Activated CD4-positive, CD25-positive, alpha-beta regulatory T cell treated with anti-CD3 and anti-CD28 coated beads, Interleukin-2, amount 50 U/mL, for 16 hours (primary cell): ENCODE results near the gene BIRC7.

Experiments
- DNase-seq: peaks from one replicate; pipeline ENCODE4 v3.0.0-alpha.2; 2020; ENCODE audit warnings: low read depth, low spot score

The BIRC7 gene

GRCh38 chr20:63225082-63225454, 10.6 kb upstream of the BIRC7 start:
- no peak for DNase-seq

GRCh38 chr20:63226042-63226943, 9.4 kb upstream of the BIRC7 start:
- no peak for DNase-seq

- DNase-seq = no peak
Measured at GRCh38 chr20:63227260-63227659, 8.4 kb upstream of the BIRC7 start.

- DNase-seq = no peak
Measured at GRCh38 chr20:63228806-63229205, 6.9 kb upstream of the BIRC7 start.

DNA sequence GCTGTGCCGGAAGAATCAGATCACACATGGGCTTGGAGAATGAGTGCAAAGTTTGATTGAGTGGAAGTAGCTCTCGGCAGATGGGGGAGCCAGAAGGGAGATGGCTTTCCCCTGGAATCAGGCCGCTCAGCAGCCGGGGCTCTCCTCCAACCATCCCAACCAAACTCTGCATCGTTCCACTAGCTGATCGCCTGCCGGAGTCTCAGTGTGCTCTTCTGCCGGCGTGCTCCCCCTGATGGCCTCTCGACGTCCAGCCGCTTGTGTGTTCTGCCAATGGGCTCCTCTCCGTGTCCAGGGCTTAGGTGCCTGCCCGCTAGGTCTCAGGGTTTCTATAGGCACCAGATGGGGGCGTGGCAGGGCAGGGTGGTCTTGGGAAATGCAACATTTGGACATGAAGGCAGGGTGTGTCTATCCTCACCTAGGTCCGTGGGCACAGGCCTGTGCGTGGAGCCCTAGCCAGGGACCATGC, 4.9 kb upstream of the BIRC7 start:
- no peak for DNase-seq

DNA sequence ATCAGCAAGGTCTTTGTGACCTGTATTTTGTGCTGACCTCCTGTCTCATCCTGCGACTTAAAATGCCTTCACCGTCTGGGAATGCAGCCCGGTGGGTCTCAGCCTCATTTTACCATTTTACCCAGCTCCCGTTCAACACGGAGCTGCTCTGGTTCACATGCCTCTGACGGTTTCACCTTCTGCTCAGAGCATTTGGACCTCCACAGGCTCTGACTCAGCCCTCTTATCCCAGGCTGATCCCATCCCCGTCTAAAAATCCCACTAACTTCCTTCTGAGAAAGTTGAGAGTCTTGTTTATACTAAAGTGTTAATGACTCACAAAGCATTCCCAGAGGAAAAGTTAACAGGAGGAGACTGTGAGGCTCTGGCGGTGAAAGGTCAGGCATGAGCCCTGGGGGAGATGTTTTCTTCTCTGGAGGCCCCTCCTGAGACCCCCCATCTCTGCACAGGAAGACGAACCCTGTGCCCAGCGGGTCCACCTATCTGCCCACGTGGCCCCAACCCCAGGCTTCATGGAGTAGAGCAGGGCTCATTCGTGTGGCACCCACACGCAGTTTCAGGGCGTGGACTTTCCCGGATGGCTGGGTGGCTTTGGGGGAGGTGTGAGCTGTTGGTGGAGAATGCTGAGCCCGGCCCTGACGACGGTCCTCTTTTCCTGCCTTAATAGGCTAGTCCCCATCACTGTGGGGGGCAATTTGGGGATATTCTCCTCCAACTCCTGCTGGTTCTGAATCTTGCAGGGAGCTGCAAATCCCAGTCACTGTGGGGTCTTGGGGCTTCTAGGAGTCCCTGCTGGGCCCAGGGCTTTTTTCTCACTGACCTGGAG, 3.3 kb upstream of the BIRC7 start:
- DNase-seq = no peak

- no peak for DNase-seq
Measured at GRCh38 chr20:63233061-63233344, 2.7 kb upstream of the BIRC7 start.

DNA sequence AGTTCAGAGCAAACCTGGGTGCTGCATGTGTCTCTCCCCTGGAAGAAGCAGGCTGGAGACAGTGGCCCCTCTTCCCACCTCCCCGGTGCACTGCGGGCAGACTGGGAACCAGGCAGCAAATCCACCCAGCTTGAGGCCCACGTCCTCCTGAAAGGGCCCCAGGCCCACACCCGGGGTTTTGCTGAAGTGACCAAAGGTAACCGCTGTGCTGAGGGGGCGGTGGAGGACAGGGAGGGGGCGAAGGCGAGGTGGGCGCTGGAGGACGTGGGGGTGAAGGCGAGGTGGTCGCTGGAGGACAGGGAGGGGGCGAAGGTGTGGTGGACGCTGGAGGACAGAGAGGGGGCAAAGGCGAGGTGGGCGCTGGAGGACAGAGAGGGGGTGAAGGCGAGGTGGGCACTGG, 1.8 kb upstream of the BIRC7 start:
- no peak for DNase-seq

GRCh38 chr20:63234693-63235398, 859 bp upstream of the BIRC7 start:
- DNase-seq = no peak

DNA sequence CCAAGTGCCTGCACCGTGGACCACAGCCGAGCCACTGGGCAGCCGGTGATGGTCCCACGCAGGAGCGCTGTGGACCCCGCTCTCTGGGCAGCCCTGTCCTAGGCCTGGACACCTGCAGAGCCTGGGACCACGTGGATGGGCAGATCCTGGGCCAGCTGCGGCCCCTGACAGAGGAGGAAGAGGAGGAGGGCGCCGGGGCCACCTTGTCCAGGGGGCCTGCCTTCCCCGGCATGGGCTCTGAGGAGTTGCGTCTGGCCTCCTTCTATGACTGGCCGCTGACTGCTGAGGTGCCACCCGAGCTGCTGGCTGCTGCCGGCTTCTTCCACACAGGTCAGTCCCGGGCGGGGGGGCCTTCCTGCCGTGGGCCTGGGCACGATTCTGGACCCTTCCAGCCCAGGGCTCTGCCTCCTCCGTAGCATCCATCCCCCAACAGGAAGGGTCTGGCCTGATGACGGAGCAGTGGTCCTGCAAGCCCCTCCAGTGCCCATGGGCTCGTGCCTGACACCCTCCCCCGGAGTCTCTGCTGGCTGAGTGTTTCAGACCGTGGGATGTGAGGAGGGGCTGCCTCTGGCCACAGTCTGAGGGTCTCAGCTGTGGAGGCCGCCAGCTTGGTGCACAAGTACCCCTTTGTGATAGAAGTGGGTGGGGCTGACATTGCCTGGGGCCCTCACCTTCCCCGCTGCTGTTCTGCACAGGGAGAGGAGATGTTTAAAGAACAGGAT, 572 bp downstream of the BIRC7 start:
- DNase-seq = no peak

DNA sequence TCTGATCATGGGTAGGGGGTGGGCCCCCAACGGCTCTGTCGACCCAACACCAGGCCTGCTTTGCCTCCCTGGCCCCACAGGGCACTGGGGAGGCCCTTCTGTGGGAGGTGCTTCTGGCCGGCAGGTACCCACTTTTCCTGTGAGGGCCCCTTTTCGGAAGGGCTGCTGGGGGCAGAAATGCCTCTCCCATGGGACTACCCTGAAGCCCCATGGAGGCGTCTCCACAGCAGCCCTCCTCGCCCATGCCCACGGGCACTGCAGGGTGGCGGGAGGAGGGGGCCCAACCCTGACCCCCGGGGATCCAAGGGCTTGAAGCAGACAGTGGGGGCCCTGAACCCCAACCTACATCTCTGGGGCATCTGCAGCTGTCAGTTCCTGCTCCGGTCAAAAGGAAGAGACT, 2.3 kb downstream of the BIRC7 start:
- DNase-seq = no peak

DNA sequence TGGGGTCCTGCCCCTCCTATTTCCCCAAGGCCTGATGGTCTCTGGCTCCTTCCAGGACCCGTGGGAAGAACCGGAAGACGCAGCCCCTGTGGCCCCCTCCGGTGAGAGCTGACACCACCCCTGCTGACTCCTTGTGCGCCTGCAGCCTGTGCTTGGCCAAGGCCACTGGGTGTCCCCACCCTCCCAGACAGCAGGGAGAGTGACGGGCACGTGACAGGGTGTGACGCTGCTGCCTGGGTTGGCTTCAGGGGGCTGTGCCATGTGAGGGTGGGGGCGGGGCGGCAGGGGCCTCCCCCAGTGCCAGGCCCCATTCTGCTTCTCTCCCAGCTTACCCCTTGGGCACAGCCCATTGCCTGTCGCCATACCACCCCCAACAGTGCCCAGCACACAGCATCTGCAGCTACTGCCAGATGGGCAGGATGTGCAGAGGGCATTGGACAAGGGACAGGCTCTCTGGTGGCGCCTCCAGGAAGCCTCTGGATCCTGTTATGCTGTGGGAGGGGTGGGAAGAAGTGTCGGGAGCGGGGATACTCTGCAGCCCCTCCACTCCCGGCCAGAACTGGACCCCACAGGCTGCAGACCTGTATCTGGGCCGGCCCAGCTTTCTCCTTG, 2.9 kb downstream of the BIRC7 start:
- no peak for DNase-seq

DNA sequence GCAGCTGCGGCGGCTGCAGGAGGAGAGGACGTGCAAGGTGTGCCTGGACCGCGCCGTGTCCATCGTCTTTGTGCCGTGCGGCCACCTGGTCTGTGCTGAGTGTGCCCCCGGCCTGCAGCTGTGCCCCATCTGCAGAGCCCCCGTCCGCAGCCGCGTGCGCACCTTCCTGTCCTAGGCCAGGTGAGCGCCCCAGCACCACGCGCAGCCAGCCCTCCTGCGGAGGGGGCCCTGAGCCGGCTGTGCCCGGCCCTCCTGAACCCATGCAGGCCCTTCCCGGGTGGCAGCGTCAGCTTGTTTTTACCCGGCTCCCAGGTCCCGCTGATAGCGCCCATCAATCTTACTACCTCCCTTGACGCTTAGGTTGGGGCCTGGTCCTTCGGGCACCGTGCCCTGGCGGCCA, 3.7 kb downstream of the BIRC7 start:
- no peak for DNase-seq

DNA sequence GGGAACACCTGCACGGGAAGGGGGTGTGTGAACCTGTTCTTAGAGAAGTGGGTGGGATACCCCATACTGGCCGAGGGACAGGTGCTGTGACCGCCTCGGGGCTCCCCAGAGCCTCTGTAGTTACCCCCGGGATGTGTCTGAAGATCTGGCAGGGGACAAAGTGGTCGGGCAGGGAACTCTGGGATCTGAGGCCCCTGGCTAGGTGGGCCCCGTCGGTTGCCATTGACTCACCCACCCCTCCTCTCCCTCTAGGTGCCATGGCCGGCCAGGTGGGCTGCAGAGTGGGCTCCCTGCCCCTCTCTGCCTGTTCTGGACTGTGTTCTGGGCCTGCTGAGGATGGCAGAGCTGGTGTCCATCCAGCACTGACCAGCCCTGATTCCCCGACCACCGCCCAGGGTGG, 4.3 kb downstream of the BIRC7 start:
- no peak for DNase-seq

- no peak for DNase-seq
Measured at GRCh38 chr20:63241272-63241671, 5.6 kb downstream of the BIRC7 start.

DNA sequence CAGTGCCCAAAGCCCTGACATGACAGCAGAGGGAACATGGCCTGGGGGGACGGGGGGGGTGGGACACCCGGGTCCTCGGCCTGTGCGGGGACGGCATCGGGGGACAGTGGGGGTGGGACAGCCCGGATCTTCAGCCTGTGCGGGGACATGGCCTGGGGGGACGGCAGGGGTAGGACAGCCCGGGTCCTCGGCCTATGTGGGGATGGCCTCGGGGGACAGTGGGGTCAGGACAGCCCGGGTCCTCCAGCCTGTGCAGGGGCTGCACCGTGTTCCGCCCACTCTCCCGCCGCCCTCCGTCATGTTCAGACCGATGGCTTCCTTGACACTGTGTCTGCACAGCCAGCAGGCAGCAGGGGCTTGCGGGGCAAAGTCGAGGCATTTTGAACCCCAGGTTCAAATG, 7.0 kb downstream of the BIRC7 start:
- DNase-seq = no peak

- no peak for DNase-seq
Measured at GRCh38 chr20:63243604-63244247, 8.0 kb downstream of the BIRC7 start.

DNA sequence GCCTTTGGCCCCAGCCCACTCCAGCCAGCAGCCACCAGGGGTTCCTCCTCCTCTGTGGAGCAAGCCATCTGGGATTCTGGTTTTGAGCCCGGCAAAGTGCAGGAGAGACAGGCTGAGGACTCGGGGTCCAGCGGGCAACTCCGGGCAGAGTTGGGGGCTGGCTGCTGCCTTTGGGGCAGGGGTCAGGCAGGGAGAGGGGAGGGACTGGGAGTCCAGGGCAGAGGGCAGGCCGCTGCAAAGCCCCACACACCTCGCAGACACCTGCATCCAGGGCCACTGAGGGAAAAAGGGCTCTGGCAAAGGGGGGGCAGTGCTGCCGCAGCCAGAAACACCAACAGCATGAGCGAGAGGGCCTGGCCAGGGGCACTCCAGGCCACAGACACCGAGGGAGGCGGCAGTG, 8.8 kb downstream of the BIRC7 start:
- DNase-seq = no peak

GRCh38 chr20:63246490-63247288, 11.0 kb downstream of the BIRC7 start:
- DNase-seq = no peak

- no peak for DNase-seq
Measured at GRCh38 chr20:63247671-63248228, 12.0 kb downstream of the BIRC7 start.
